ENCODE results near the gene ADCY6. TPM values are rescaled to one million over a fixed set of nuclear protein-coding genes. Genes with fewer than 3 reads are reported as not detected.
A peak's percentile ranks its signal among the peaks of the same experiment; 100 is the strongest.

The ADCY6 gene
- 0.60 TPM for total RNA-seq (2013)
- polyA plus RNA-seq = under 1 TPM in 2 of 3 donors, not detected in 1; 0.03 to 0.29 TPM
- polyA minus RNA-seq = 0.24 and 0.28 TPM in 2 replicates
- 0.28 to 6.8 (median 0.51) reads per million in 11 experiments for total RNA-seq

DNA sequence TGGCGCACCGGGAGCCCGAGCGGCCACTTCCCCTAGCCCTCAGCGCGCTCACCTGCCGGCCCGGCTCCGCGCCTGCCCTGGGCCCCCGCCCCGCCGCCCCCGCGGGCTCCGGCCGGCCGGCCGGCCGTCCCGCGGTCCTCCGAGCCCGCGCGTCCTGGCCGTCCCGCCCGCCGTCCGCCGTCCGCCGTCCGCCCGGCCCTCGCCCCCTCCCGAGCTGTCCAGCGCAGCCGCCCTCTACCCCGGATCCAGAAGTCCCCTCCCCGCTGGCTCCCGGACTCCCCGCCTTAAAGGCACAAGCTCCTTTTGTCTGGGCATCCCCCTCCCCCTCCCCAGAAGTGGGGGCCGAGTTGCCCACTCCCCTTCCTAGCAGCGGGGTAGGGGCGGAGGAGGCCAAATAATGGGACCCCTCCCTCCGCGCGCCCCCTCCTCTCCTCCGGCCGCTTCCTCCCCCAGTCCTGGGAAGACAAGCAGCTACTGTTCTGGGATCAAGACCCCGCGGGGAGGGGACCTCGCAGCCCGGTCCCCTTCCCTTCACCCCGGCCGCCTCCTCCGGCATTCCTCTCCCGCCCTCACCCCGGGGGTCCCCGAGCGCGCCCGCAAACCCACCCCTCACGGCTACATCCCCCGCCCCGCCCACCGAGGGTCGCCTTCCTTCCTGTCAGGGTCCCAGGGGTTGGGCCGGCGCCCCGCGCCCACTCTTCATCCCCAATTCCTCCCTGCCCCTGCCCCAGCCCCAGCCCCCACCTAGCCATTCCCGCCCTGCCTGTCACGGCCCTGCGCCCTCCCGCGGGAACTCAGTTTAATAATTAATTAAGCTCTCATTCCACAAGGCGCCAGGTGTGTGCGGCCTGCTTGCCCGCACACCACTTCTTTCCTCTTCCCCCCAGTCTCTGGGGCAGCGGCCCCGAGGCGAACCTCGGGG, at the start of gene ADCY6:
Gene ADCY6, minus strand, starts transcription at position 236 of the 922 bp plus-strand sequence. CDS start 5,655 bp downstream, outside the sequence.
- Histone ChIP-seq H3K4me2 (replicated peaks; ENCODE audit: extremely low read depth, low read length, poor library complexity, severe bottlenecking) (peak within 1 kb of the TSS; percentile 80), H3K79me2 (ENCODE audit: insufficient read depth, low read length) (no peaks in the 10 kb centered on the region), H3K9me3 (replicated peaks in 1 of 2; ENCODE audit: control insufficient read depth in 1 of 2, insufficient read depth in 1 of 2, low read length in 2 of 2) (no peaks in the 10 kb centered on the region), H2AFZ (ENCODE audit: insufficient read depth, low read depth, low read length, poor library complexity, severe bottlenecking) (peak within 1 kb of the TSS; percentile 79), H3K36me3 (replicated peaks in 1 of 2; ENCODE audit: control insufficient read depth in 1 of 2, insufficient read depth in 2 of 2, low read length in 2 of 2) (no peaks in the 10 kb centered on the region), H3K27me3 (ENCODE audit: control insufficient read depth in 2 of 2, insufficient read depth in 2 of 2, low read length in 2 of 2) (peaks cover 11 to 33% of the 10 kb centered on the region in 2 donors), H3K4me3 (replicated peaks in 1 of 3; ENCODE audit: low read depth in 2 of 3, low read length in 3 of 3) (peak within 1 kb of the TSS; percentile 37 to 70 (median 50)), H3K9ac (ENCODE audit: insufficient read depth, low read length, poor library complexity, severe bottlenecking) (peak within 1 kb of the TSS; percentile 15), H3K4me1 (ENCODE audit: control insufficient read depth in 1 of 2, insufficient read depth in 2 of 2, low read length in 2 of 2) (peaks cover 10 to 12% of the 10 kb centered on the region in 2 donors), H4K20me1 (ENCODE audit: insufficient read depth, low read length) (no peaks in the 10 kb centered on the region), H3K27ac (ENCODE audit: low read depth in 1 of 2, low read length in 2 of 2) (no peak within 1 kb of the TSS)
- Mint-ChIP-seq H3K27me3 (ENCODE audit: low read depth in 3 of 3) (peaks cover 30 to 47% (median 45%) of the 10 kb centered on the region in 3 donors), H3K36me3 (peaks cover 2 to 3% of the 10 kb centered on the region in 2 donors), H3K27ac (peak within 1 kb of the TSS in 2 of 7 donors; percentile 55 to 58), H3K9me3 (peaks cover 0 to 9% (median 5%) of the 10 kb centered on the region in 7 donors), H3K4me1 (peaks cover 11% of the 10 kb centered on the region), H3K4me3 (peak within 1 kb of the TSS; percentile 85 to 98)
- under 1% methylated on average over 68 of the region's 86 CpGs for WGBS (ENCODE audit: insufficient coverage)
- TF ChIP-seq, protein P1, sequence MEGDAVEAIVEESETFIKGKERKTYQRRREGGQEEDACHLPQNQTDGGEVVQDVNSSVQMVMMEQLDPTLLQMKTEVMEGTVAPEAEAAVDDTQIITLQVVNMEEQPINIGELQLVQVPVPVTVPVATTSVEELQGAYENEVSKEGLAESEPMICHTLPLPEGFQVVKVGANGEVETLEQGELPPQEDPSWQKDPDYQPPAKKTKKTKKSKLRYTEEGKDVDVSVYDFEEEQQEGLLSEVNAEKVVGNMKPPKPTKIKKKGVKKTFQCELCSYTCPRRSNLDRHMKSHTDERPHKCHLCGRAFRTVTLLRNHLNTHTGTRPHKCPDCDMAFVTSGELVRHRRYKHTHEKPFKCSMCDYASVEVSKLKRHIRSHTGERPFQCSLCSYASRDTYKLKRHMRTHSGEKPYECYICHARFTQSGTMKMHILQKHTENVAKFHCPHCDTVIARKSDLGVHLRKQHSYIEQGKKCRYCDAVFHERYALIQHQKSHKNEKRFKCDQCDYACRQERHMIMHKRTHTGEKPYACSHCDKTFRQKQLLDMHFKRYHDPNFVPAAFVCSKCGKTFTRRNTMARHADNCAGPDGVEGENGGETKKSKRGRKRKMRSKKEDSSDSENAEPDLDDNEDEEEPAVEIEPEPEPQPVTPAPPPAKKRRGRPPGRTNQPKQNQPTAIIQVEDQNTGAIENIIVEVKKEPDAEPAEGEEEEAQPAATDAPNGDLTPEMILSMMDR (IDR thresholded peaks at IDR 0.05) = no peak
- intact Hi-C loops (cut with micrococcal nuclease) = no loop called here
- DNase-seq = peak in 1 of 3 donors; percentile 4

GRCh38 chr12:48838048-48838447, 49.2 kb upstream of the ADCY6 start:
- Mint-ChIP-seq H3K27me3 (ENCODE audit: low read depth in 3 of 3) (no peaks in the 10 kb centered on the region), H3K27ac (no peak overlapping the region), H3K36me3 (peaks cover 73 to 89% of the 10 kb centered on the region in 2 donors)

More at GRCh38 chr12:48838048-48838447, 49.2 kb upstream of the ADCY6 start:
- Histone ChIP-seq H3K9ac (ENCODE audit: insufficient read depth, low read length, poor library complexity, severe bottlenecking) (no peak overlapping the region), H3K4me3 (replicated peaks in 1 of 3; ENCODE audit: low read depth in 2 of 3, low read length in 3 of 3) (no peak overlapping the region), H2AFZ (ENCODE audit: insufficient read depth, low read depth, low read length, poor library complexity, severe bottlenecking) (no peak overlapping the region), H4K20me1 (ENCODE audit: insufficient read depth, low read length) (peaks cover 4% of the 10 kb centered on the region), H3K27me3 (ENCODE audit: control insufficient read depth in 2 of 2, insufficient read depth in 2 of 2, low read length in 2 of 2) (no peaks in the 10 kb centered on the region), H3K79me2 (ENCODE audit: insufficient read depth, low read length) (no peaks in the 10 kb centered on the region), H3K36me3 (replicated peaks in 1 of 2; ENCODE audit: control insufficient read depth in 1 of 2, insufficient read depth in 2 of 2, low read length in 2 of 2) (peaks cover 72 to 83% of the 10 kb centered on the region in 2 donors), H3K4me1 (ENCODE audit: control insufficient read depth in 1 of 2, insufficient read depth in 2 of 2, low read length in 2 of 2) (no peaks in the 10 kb centered on the region), H3K27ac (ENCODE audit: low read depth in 1 of 2, low read length in 2 of 2) (no peak overlapping the region), H3K9me3 (replicated peaks in 1 of 2; ENCODE audit: control insufficient read depth in 1 of 2, insufficient read depth in 1 of 2, low read length in 2 of 2) (no peaks in the 10 kb centered on the region), H3K4me2 (replicated peaks; ENCODE audit: extremely low read depth, low read length, poor library complexity, severe bottlenecking) (no peak overlapping the region)
- intact Hi-C loops (cut with micrococcal nuclease) = no loop called here
- whole genome bisulfite sequencing (ENCODE audit: insufficient coverage) = 100% methylated on average over 2 of the region's 4 CpGs
- Mint-ChIP-seq H3K9me3 (no peaks in the 10 kb centered on the region), H3K4me3 (no peak overlapping the region), H3K4me1 (no peaks in the 10 kb centered on the region)
- TF ChIP-seq, protein P1 (IDR thresholded peaks at IDR 0.05) = no peak
- no peak for DNase-seq

All from CD14-positive monocyte (primary cell).